GM19438 (cell line): ENCODE results near the gene EPN2.

ENCODE experiments used
- ATAC-seq: cut with Tn5 transposase; IDR thresholded peaks from one replicate; pipeline ENCODE4 v1.9.1; 2021; ENCODE audit warnings: low read depth; ENCODE audit not compliant: unreplicated experiment

EPN2 gene

DNA sequence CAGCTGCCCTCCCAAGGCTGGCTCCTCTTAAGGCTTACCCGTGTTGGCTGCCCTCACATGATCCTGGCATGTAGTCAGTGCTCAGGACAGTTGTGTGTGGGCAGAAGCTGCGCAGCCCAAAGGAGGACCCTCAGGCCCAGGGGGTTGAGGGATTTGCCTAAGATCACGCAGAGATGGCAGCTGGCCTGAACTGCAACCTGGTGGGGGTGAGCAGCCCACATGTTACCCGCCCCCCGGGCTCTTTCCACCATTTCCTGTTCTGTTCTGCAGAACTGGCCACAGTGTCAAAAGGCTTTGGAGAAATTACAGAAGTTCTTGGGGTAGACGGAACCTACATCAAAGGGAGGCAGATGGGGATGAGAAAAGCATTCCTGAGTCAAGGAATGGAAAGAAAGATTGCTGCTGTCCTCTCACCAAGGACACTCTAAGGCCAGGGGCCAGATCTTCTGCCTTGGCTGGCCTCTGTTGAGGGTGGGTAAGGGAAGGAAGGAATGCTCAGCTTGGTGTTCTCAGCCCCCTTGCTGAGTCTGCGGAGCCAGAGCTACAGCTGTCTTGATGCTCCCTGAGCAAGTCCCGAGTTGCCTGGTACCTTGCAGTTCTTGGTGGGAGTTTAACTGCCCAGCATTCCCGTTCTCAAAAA lies 53.0 kb downstream of the EPN2 start:
- no peak for ATAC-seq

DNA sequence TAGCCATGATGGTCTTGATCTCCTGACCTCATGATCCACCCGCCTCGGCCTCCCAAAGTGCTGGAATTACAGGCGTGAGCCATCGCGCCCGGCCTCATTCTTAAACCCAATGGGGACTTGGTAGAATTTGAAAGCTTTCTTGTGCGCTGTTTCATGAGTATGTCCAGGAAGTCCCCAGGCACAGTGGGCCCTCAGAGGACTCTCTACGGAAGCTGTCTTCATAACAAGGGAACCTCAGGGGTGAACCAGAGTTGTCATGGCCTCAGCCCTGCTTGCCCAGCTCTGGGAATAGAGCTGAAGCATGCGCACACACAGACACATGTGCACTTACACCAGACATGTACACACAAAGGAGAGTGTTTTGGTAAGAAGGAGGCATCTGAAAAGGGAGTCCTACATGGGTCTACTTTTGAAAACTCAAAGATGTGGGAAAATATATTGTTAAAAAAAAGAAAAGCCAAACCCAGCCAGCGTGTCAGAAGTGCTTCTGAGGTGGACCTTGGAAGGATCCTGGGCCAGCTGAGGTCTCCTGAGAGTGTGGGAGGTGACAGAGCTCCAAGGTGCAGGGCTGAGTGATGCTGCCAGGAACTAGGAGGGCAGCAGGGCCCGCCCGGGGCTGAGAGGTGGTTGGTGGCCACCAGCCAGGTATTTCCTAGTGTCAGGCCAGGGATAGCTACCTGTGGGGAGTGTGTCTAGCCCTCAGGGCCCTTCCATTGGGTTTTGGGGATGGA lies 54.6 kb downstream of the EPN2 start:
- no peak for ATAC-seq

DNA sequence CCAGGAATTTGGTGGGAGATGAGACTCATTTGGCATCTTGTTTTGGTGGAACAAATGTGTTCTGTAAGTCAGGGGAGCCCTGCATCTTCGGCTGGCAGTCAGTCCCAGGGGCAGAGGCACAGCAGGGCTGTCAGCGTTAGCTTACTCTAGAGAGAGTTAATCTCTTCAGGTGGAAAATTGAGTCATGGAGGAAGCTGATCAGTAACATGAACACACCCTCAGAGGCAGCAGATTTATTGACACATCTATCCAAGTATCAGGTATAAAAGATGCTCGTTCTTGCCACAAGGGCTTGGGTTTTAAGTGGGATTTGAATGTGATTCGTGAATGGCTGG lies 55.2 kb downstream of the EPN2 start:
- ATAC-seq: no peak

GRCh38 chr17:19294443-19294842 lies 57.3 kb downstream of the EPN2 start:
- ATAC-seq: no peak

DNA sequence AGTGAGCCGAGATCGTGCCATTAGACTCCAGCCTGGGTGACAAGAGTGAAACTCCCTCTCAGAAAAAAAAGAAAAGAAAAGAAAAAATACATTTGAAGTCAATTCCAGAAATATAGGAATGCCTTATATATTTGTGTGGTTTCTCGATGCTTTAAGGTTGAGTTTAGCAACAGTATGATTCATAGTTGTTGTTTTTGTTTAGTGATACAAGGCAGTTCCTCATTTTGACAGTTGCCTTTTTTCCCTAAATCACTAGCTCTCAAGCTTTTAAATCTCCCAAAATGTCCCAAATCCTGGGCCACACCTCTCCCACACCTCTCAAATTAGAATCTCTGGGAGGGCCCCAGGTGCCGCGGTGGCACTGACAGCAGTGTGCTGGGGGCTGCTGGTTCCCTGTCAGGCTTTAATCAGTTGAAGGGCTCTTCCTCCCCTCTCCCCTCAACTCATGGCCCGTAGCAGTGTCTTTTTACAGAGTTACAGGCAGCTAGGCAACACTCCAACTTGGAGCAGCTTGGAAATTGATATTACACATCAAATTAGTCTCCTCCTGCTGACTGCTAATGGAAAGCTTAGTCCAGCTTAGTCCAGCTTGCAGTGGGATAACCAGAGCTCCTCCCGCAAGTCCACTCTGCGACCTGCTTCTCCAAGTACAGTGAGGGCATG lies 58.4 kb downstream of the EPN2 start:
- no peak for ATAC-seq

DNA sequence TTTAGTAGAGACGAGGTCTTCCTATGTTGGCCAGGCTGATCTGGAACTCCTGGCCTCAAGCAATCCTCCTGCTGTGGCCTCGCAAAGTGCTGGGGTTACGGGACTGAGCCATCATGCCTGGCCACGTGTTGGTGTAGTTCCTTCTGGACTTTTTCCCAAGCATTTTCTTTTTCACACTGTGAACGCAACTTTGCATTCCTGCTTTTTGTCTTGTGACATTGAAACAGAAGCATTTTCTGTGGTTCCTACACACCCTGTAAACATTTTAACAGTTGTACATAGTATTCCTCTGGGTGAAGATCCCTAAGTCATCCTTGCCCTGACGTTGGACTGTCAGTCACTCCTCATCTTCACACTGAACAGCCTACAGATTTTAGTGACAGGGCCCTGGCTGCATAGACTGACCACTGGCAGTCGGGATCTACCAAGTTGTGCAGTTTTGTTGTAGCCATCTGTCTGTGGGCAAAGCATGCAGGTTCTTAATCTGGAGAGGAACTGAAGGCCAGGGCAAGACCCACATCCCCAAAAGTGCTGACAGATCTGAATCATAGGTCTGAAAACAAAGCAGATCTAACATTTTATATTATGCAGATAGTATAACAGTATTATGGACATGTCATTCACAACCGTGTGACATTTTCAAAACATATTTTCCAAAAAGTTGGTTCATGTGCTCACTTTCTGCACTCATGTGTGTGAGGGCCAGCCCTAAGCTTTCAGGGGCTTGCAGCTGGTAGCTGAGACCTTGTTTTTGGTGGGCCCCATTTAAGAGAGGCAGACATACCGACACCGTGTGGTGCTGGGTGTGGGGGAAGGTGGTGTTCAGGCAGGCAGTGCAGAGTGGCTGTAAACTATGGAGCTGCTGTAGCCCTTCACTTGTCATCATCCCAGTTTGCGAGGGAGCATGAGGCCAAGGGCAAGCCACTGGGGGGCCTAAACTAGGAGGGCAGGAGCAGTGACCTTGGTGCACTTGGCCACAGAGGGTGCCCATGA lies 59.9 kb downstream of the EPN2 start:
- ATAC-seq: no peak

DNA sequence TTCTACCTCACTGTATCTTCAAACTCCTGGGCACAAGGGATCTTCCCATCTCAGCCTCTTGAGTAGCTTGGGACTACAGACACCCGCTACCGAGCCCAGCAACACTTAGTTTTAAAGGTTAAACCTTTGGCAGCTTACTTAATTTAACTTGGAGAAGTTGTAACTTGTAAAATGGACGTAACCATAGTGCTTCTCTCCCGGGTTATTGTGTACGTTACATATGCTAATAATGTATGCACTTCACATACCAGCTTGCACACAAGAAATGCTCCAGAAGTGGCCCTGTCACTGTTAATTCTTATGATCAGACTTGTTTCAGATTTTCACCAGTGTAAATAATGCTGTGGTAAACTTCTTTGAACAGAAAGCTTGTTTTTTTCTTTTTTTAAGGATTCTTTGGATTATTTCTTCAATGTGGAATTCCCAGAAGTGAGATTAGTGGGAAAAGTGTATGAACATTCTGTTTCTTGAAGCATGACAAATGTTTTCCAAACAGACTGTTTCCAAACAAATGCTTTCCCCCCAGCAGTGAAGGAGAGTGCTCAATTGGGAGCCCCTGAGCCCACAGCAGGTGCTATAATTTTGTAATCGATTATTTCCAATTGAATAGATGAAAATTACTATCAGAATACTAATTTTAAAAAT lies 61.5 kb downstream of the EPN2 start:
- no peak for ATAC-seq

GRCh38 chr17:19299214-19299747 lies 62.1 kb downstream of the EPN2 start:
- no peak for ATAC-seq

- ATAC-seq: no peak
Observed at GRCh38 chr17:19299866-19300265, 62.7 kb downstream of the EPN2 start.

- no peak for ATAC-seq
Observed at GRCh38 chr17:19301274-19301951, 64.2 kb downstream of the EPN2 start.

- ATAC-seq: no peak
Observed at GRCh38 chr17:19301973-19302372, 64.8 kb downstream of the EPN2 start.

DNA sequence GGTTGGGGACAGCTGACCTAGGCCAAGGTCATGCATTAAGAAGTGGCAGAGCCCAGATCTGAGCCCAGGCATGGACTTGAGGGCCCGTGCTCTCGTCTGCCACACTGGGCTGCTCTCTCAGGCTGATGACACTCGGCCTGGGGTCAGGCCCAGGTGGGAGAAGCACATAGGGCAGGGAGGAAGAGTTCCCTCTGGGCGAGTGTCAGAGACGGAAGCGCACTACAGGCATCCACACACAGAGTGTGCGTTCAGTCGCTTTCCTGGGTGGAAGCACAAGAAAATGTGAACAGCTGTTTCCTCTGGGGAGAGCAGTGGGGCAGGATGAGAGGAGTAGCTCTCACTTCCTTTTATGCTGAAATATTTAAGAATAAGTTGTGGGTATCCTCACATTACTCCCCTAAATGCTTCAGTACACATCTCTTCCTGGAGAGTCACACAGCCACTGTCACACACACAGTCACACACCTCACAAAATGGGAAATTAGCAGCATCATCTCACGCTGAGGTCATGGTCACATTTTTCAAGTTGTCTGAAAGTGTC lies 65.7 kb downstream of the EPN2 start:
- no peak for ATAC-seq

GRCh38 chr17:19303367-19303776 lies 66.2 kb downstream of the EPN2 start:
- ATAC-seq: no peak

DNA sequence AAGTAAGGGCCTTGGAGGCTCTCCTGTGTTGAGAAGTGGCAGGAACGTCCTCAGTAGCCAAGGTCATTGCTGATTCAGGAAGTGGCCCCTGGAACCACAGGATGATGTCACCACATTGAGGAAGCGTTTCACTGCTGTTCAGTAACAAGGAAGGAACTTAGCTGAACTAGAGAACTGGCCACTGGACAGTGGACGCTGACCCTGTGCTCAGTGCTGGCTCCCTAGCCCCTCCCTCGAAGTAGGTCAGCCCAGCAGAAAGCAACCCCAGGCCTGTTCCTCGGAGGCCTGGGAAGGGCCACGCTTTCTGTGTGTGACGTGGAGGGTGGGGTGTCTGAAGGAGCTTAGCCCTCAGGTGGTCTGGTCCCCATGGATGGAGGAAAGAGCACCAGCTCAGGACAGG lies 67.0 kb downstream of the EPN2 start:
- no peak for ATAC-seq

DNA sequence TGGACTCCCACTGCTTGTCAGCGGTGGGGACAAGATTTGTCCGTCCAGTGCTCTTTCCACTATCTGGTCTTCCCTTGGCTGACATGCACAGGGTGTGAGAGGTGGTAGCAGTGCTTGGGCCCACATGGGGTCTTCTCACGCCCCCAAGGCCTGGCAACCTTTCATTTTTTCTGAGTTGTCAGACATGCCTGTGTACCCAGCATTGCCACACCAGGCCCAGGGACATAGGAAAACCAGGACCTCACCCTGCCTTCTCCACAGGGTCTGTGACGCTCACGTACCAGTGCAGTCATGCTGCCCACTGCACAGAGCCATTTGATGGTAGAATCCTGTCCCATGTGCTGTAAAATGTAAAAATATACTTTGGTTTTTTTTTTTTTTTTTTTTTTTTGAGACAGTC lies 67.6 kb downstream of the EPN2 start:
- ATAC-seq: no peak

GRCh38 chr17:19305256-19305655 lies 68.1 kb downstream of the EPN2 start:
- no peak for ATAC-seq

DNA sequence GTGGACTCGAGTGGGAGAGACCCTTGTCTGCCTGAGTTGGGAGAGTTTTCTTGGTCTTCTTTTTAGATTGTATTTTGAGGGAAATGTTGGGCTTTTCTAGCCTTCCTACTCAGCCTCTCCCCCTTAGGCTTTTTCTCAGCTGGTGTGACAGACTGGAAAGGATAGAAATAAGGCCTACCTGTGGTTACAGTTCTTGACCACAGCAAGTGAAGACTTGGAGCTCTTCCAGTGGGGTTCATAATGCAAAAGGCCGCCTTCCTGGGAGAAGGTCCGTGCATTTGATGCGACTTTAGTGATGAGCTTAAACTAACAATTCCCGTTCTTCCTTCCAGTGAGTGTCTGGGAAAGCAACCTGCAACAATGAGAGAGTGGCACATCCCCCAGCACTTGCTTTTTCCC lies 68.6 kb downstream of the EPN2 start:
- ATAC-seq: no peak

- peak; percentile 57 for ATAC-seq
Observed at GRCh38 chr17:19306160-19307111, 69.3 kb downstream of the EPN2 start.
